AG04450 (cell line): Measurements from ENCODE around the gene TMEM205. TPM values are rescaled to one million over a fixed set of nuclear protein-coding genes. Genes with fewer than 3 reads are reported as not detected.
A peak's percentile ranks its signal among the peaks of the same experiment; 100 is the strongest.
"Not testable (repeated sequence)": the region's sequence is repeated elsewhere in the genome, so short reads cannot be mapped to it uniquely, and the experiment has no call there.

ENCODE experiments used
- CTCF ChIA-PET: fragments of 300-600, 350-600 bp; formaldehyde crosslinking; extraction: SDS; loops from one replicate; lab custom pipeline; 2022; ENCODE audit warnings: antibody characterized with exemption, inconsistent platforms; lab: Charles Lee
- POLR2A ChIA-PET: fragments of 350-600 bp; formaldehyde crosslinking; extraction: SDS; loops from one replicate; lab custom pipeline; 2021; ENCODE audit warnings: antibody characterized with exemption, inconsistent platforms; lab: Yijun Ruan, JAX
- DNase-seq: peaks from one replicate; pipeline ENCODE4 v3.0.0-alpha.2; 2011; ENCODE audit warnings: low read depth, low spot score
- H3K27ac ChIP-seq: one replicate; pipeline ENCODE4 v1.5.1; 2012; ENCODE audit warnings: low read depth, low read length, control low read depth
- H3K27me3 ChIP-seq: one replicate; pipeline ENCODE4 v1.6.0; 2012; ENCODE audit warnings: low read length; ENCODE audit not compliant: control insufficient read depth, insufficient read depth
- H3K4me3 ChIP-seq: 2 replicates; pipeline ENCODE4 v1.5.1; 2011; ENCODE audit warnings: mild to moderate bottlenecking, low read depth, low read length, control low read depth
- H3K9me3 ChIP-seq: 2 replicates; pipeline ENCODE4 v1.5.1; 2012; ENCODE audit warnings: low read length; ENCODE audit not compliant: control insufficient read depth, insufficient read depth
- polyA plus RNA-seq: library from polyadenylated mRNA; depleted of rRNA; stranded (reverse); fragments of >200 nt; gene quantifications from 2 replicates; pipeline ENCODE4 v1.2.3, GENCODE V29; 2011
- TF ChIP-seq, protein P1 (sequence below): IDR thresholded peaks from 2 replicates; pipeline ENCODE4 v1.5.1; 2011; ENCODE audit warnings: low read depth, low read length, control low read depth, inconsistent platforms

The TMEM205 gene
- polyA plus RNA-seq, 1 experiment: 71.9 TPM

DNA sequence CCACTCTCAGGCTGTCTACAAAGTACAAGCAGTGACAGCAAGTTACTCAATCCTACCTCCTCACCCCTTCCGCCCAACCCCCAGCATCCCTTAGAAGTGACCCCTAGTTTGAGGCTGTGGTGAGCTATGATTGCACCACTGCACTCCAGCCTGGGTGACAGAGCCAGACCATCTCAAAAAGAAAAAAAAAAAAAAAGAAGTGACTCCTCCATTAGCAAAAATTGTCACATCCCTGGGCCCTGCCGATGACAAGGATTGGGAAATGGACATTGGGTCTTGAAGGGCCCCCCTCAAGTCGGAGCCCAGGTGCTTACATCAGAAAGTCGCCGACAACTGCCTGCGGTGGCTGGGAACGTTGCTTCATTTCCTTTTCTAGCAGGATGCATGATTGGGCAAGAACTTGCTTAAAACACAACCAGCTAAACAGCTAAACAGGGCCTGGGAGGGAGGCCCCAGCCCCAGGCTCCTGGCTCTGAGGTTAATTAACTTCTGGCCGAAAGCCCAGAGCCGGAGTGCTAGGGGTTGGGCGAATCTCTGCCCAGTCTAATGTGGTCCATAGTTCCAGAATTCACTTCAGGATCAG, 21.9 kb downstream of the TMEM205 start:
- Histone ChIP-seq H3K27me3 (no peaks in the 10 kb centered on the region), H3K9me3 (peaks cover 3% of the 10 kb centered on the region; the same call in 1 of the 2 replicates), H3K27ac (peak overlapping the region; percentile 89), H3K4me3 (peak overlapping the region; percentile 38; the same call in 1 of the 2 replicates)
- ChIA-PET POLR2A (interaction anchor here (0.8 to 1.5 kb wide), 7 partner anchors 14 to 51 kb away, joined by 4 to 12 read pairs (median 5); partner anchors contain the start of genes CCDC159, RAB3D, SWSAP1 and TMEM205), CTCF (interaction anchor here (0.7 to 1.1 kb wide), 2 partner anchors 158 kb away, joined by 3 read pairs; no protein-coding TSS in a partner anchor)
- DNase-seq: peak; percentile 65
- TF ChIP-seq, protein P1, sequence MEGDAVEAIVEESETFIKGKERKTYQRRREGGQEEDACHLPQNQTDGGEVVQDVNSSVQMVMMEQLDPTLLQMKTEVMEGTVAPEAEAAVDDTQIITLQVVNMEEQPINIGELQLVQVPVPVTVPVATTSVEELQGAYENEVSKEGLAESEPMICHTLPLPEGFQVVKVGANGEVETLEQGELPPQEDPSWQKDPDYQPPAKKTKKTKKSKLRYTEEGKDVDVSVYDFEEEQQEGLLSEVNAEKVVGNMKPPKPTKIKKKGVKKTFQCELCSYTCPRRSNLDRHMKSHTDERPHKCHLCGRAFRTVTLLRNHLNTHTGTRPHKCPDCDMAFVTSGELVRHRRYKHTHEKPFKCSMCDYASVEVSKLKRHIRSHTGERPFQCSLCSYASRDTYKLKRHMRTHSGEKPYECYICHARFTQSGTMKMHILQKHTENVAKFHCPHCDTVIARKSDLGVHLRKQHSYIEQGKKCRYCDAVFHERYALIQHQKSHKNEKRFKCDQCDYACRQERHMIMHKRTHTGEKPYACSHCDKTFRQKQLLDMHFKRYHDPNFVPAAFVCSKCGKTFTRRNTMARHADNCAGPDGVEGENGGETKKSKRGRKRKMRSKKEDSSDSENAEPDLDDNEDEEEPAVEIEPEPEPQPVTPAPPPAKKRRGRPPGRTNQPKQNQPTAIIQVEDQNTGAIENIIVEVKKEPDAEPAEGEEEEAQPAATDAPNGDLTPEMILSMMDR: no peak

DNA sequence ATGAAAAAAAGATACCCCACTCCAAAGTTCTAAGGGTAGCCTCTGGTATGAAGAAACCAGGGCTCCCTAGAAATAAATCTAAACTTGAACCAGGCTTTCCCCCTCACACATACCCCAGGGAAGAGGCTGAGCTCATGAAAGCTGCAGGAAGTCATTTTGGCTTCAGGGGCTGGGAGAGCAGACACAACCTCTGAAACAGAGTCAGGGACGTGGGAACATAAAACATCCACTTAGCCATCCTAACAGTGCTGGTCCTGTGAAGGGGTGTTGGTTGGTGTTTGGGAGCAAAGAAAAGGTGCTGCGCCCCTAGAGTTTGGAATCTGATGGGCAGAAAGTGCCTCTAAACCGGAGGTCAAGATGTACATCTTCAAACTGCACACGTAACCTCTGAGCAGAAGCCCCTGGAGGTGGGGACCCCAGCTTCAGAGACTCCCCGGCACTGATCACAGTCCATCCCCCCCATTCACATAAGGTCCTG, 22.4 kb downstream of the TMEM205 start:
- Histone ChIP-seq H3K4me3 (peak overlapping the region; percentile 20; the same call in 1 of the 2 replicates), H3K27me3 (no peaks in the 10 kb centered on the region), H3K27ac (peak overlapping the region; percentile 89), H3K9me3 (peaks cover 3% of the 10 kb centered on the region; the same call in 1 of the 2 replicates)
- POLR2A ChIA-PET: interaction anchor here (0.9 to 1.5 kb wide), 6 partner anchors 14 to 51 kb away, joined by 4 to 12 read pairs (median 6); partner anchors contain the start of genes CCDC159, RAB3D, SWSAP1 and TMEM205
- DNase-seq: no peak
- TF ChIP-seq, protein P1: no peak
- CTCF ChIA-PET: interaction anchor here (0.9 to 1.7 kb wide), 4 partner anchors 8 to 159 kb away, joined by 3 to 4 read pairs (median 4); no protein-coding TSS in a partner anchor

DNA sequence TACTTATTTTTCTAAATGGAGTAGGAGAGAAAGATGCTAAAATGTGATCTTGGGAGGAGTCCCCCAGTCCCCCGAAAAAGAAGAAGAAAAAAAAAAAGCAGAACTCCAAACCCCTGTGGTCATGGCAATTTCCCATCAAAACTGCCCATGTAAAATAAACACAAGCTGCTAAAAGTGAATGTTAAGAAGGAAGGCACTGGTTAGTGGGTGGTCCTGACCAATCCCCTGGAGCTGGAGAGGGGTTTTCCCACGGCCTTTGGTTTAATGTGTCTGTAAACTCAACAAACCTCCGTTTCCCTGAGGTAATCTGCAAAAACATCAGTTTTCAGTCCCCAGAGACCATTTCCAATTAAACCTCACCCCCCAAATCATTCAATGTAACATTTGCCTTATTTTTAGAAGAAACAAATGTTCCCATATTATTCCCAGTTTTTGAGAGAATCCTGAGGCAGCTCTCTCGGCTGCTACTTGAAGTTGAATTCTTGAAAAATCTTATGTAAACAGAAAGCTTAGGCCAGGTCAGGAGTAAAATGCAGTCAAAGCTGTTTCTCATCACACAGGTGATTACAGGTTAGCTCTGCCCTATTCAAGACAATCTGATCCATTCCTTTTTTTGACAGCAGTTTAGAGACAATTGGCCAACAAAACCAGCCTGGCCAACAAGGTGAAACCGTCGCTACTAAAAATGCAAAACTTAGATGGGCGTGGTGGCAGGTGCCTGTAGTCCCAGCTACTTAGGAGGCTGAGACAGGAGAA, 23.6 kb downstream of the TMEM205 start:
- ChIA-PET POLR2A (interaction anchor here (0.7 kb wide), 1 partner anchor 20 kb away, joined by 3 read pairs; no protein-coding TSS in a partner anchor), CTCF (interaction anchor here (0.6 to 1.7 kb wide), 7 partner anchors 9 to 1651 kb away, joined by 3 to 5 read pairs (median 3); no protein-coding TSS in a partner anchor)
- H3K4me3 ChIP-seq: no peak overlapping the region
- no peak for DNase-seq
- H3K27me3 ChIP-seq: no peaks in the 10 kb centered on the region
- H3K27ac ChIP-seq: no peak overlapping the region
- peaks cover 3% of the 10 kb centered on the region; the same call in 1 of the 2 replicates for H3K9me3 ChIP-seq
- TF ChIP-seq, protein P1: no peak

DNA sequence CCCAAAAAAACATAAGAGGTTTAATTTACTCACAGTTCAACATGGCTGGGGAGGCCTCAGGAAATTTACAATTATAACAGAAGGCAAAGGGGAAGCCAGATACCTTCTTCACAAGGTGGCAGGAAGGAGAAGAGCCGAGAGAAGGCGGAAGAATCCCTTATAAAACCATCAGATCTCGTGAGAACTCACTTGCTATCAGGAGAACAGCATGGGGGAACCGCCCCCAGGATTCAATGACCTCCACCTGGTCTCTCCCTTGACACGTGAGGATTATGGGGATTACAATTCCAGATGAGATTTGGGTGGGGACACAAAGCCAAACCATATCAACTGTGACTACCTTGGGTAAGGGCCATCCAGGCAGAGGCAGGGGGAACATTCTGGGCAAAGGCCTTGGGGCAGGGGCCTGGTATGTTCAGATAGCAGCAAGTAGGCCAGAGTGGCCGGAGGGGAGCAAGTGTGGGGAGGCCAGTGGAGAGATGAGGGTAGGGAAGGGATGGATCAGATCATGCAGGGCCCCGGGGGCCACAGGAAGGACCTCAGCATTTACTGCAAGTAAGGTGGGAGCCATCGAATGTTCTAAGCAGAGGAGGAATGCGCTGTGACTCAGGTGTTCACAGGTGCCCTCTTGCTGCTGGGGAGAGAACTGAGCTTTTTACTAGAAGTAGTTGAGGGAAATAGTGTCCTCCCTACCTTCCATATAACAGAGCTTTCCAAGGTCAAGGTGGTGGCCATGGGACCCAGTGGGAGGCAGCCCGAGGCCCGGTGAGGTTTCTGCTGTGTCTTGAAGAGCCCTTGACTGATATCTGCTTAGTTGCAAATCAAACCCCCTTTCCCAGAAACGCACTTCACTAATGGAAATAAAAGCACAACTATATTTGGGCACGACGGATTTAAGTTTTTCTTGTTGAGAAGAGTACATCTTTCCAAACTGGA, 24.6 kb downstream of the TMEM205 start:
- Histone ChIP-seq H3K9me3 (peaks cover 3% of the 10 kb centered on the region; the same call in 1 of the 2 replicates), H3K4me3 (no peak overlapping the region), H3K27ac (no peak overlapping the region), H3K27me3 (no peaks in the 10 kb centered on the region)
- DNase-seq: no peak
- POLR2A ChIA-PET: interaction anchor here (0.7 kb wide), 1 partner anchor 21 kb away, joined by 3 read pairs; no protein-coding TSS in a partner anchor
- TF ChIP-seq, protein P1: no peak
- CTCF ChIA-PET: interaction anchor here (1.4 kb wide), 1 partner anchor 161 kb away, joined by 3 read pairs; no protein-coding TSS in a partner anchor

DNA sequence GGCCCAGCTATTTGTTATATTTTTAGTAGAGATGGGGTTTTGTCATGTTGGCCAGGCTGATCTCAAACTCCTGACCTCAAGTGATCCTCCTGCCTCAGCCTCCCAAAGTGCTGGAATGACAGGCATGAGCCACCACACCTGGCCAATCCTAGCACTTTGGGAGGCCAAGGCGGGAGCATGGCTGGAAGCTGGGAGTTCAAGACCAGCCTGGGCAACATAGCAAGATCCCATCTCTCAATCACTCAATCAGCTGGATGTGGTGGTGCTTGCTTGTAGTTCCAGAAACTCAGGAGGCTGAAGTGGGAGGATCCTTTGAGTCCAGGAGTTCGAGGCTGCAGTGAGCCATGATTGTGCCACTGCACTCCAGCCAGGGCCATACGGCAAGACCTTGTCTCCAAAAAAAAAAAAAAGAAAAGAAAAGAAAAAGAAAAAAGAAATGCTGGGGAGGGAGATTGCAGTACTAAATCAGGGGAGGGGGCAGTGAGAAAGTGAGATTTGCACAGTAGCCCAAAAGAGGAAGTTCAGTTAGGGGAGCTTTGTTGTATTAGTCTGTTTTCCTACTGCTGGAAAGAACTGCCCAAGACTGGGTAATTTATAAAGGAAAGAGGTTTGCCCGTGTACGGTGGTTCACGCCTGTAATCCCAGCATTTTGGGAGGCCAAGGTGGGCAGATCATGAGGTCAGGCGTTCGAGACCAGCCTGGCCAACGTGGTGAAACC, 25.6 kb downstream of the TMEM205 start:
- H3K27ac ChIP-seq, H3K27me3 ChIP-seq, POLR2A ChIA-PET, H3K9me3 ChIP-seq, DNase-seq, H3K4me3 ChIP-seq: not testable (repeated sequence)
- CTCF ChIA-PET: interaction anchor here (1.4 kb wide), 1 partner anchor 162 kb away, joined by 3 read pairs; no protein-coding TSS in a partner anchor
